Thyroid gland (tissue), 4 donors: ENCODE measurements around the gene GRIA4. TPM values are rescaled to one million over a fixed set of nuclear protein-coding genes. Genes with fewer than 3 reads are reported as not detected.

Source experiments
- DNase-seq, 2 donors: peaks; one replicate each; pipeline ENCODE4 v3.0.0-alpha.2; 2019
- H3K27ac ChIP-seq, 3 donors: fragments of 200-600 bp; sonication (generic); 1 replicate in 2 of 3; 2 replicates in 1 of 3; pipeline ENCODE4 v1.5.1; 2016 to 2019; ENCODE audit warnings: mild to moderate bottlenecking in 1 of 3, moderate library complexity in 1 of 3
- H3K27me3 ChIP-seq: fragments of 200-600 bp; sonication (generic); one replicate; pipeline ENCODE4 v1.5.1; 2019
- H3K36me3 ChIP-seq, 2 donors: fragments of 200-600 bp; sonication (generic); one replicate each; pipeline ENCODE4 v1.5.1; 2016 to 2019
- H3K4me1 ChIP-seq, 2 donors: fragments of 200-600 bp; sonication (generic); one replicate each; pipeline ENCODE4 v1.5.1; 2017 to 2019
- H3K4me3 ChIP-seq, 3 donors: fragments of 200-600 bp; sonication (generic); replicated peaks in 1 of 3; 1 replicate in 2 of 3; 2 replicates in 1 of 3; pipeline ENCODE4 v1.5.1; 2016; ENCODE audit warnings: mild to moderate bottlenecking in 1 of 3
- H3K9me3 ChIP-seq: fragments of 200-600 bp; sonication (generic); one replicate; pipeline ENCODE4 v1.5.1; 2017
- CTCF ChIP-seq, 6 experiments: fragments of 200-600 bp in 3 of 6; fragments of 450-650 bp in 3 of 6; sonication (generic) in 3 of 6; IDR thresholded peaks; one replicate each; pipeline ENCODE4 v1.5.1; 2016 to 2019; ENCODE audit warnings: antibody characterized with exemption in 6 of 6, mild to moderate bottlenecking in 2 of 6, inconsistent platforms in 1 of 6, moderate library complexity in 1 of 6
- POLR2A ChIP-seq, 2 donors: fragments of 450-650 bp; IDR thresholded peaks; one replicate each; pipeline ENCODE4 v1.6.1; 2017; ENCODE audit warnings: antibody characterized with exemption in 2 of 2, mild to moderate bottlenecking in 2 of 2, moderate library complexity in 1 of 2
- WGBS, 2 donors: methylation state at CpG; one replicate each; pipeline ENCODE4 v1.1.5; 2017; 5-methylcytosine and 5-hydroxymethylcytosine counted together
- intact Hi-C: fragments of 100-400 bp; cut with DNase I; formaldehyde crosslinking; loops from one replicate; pipeline ENCODE4 v1.15.1; 2023
- total RNA-seq, 4 donors: library from RNA; depleted of rRNA; stranded (reverse); fragments of >200 nt; gene quantifications; one replicate each; pipeline ENCODE4 v1.2.3, GENCODE V29; 2016

Gene GRIA4
- total RNA-seq, 4 donors from 2014 or later, result 0.11 TPM; not detected in 3

- Histone ChIP-seq H3K9me3 (no peaks in the 10 kb centered on the region), H3K4me3 (no peak overlapping the region), H3K36me3 (no peaks in the 10 kb centered on the region), H3K4me1 (no peaks in the 10 kb centered on the region), H3K27me3 (no peaks in the 10 kb centered on the region), H3K27ac (no peak overlapping the region)
- intact Hi-C loops, result no loop called here
- 69 to 80% methylated on average over 5 of the region's 5 CpGs for WGBS, 2 donors
- no peak for DNase-seq
- TF ChIP-seq CTCF (IDR thresholded peaks at IDR 0.05), result no peak
- no peak for TF ChIP-seq POLR2A (IDR thresholded peaks at IDR 0.05)
These were observed 129.3 kb downstream of the GRIA4 start for GRCh38 chr11:105738986-105739795.

- Histone ChIP-seq H3K27ac (no peak overlapping the region), H3K4me1 (no peaks in the 10 kb centered on the region), H3K9me3 (no peaks in the 10 kb centered on the region), H3K36me3 (no peaks in the 10 kb centered on the region), H3K27me3 (no peaks in the 10 kb centered on the region), H3K4me3 (no peak overlapping the region)
- DNase-seq, result no peak
- intact Hi-C loops, result no loop called here
- TF ChIP-seq CTCF (IDR thresholded peaks at IDR 0.05) (no peak), POLR2A (IDR thresholded peaks at IDR 0.05) (no peak)
- WGBS, 2 donors, result 88 to 89% methylated on average over 4 of the region's 4 CpGs
These were observed 130.5 kb downstream of the GRIA4 start for GRCh38 chr11:105740164-105740903.

GRCh38 chr11:105741488-105742020, 131.7 kb downstream of the GRIA4 start:
- H3K36me3 ChIP-seq, result no peaks in the 10 kb centered on the region
- no peaks in the 10 kb centered on the region for H3K4me1 ChIP-seq
- DNase-seq, result no peak
- no peak overlapping the region for H3K4me3 ChIP-seq
- H3K27me3 ChIP-seq, result no peaks in the 10 kb centered on the region
- WGBS, 2 donors, result 89 to 90% methylated on average over 2 of the region's 2 CpGs
- intact Hi-C loops, result no loop called here
- no peaks in the 10 kb centered on the region for H3K9me3 ChIP-seq
- H3K27ac ChIP-seq, result no peak overlapping the region
- no peak for TF ChIP-seq CTCF (IDR thresholded peaks at IDR 0.05)
- no peak for TF ChIP-seq POLR2A (IDR thresholded peaks at IDR 0.05)

GRCh38 chr11:105754260-105754659, 144.4 kb downstream of the GRIA4 start:
- no peaks in the 10 kb centered on the region for H3K27me3 ChIP-seq
- no peaks in the 10 kb centered on the region for H3K36me3 ChIP-seq
- DNase-seq, result no peak
- no peaks in the 10 kb centered on the region for H3K4me1 ChIP-seq
- no peak overlapping the region for H3K4me3 ChIP-seq
- TF ChIP-seq POLR2A (IDR thresholded peaks at IDR 0.05) (no peak), CTCF (IDR thresholded peaks at IDR 0.05) (no peak)
- WGBS, 2 donors, result 68 to 73% methylated on average over 1 of the region's 1 CpG
- no peak overlapping the region for H3K27ac ChIP-seq
- no peaks in the 10 kb centered on the region for H3K9me3 ChIP-seq
- intact Hi-C loops, result no loop called here

- Histone ChIP-seq H3K9me3 (no peaks in the 10 kb centered on the region), H3K4me3 (no peak overlapping the region), H3K27me3 (no peaks in the 10 kb centered on the region), H3K4me1 (no peaks in the 10 kb centered on the region), H3K27ac (no peak overlapping the region), H3K36me3 (no peaks in the 10 kb centered on the region)
- no peak for TF ChIP-seq POLR2A (IDR thresholded peaks at IDR 0.05)
- no peak for TF ChIP-seq CTCF (IDR thresholded peaks at IDR 0.05)
- intact Hi-C loops, result no loop called here
- no peak for DNase-seq
- WGBS, 2 donors, result 76 to 80% methylated on average over 1 of the region's 1 CpG
These were observed 144.8 kb downstream of the GRIA4 start for GRCh38 chr11:105754716-105755115.
